GM23248 (cell line): ENCODE measurements around the gene CHST10. TPM values are rescaled to one million over a fixed set of nuclear protein-coding genes. Genes with fewer than 3 reads are reported as not detected.

ENCODE experiments used
- DNase-seq: peaks from one replicate; pipeline ENCODE4 v3.0.0-alpha.2; 2015
- H2AFZ ChIP-seq: fragments of 200-600 bp; sonication (generic); 2 replicates; pipeline ENCODE4 v1.6.1; 2016; ENCODE audit warnings: antibody characterized with exemption
- H3F3A ChIP-seq: fragments of 200-600 bp; sonication (generic); 2 replicates; pipeline ENCODE4 v1.6.1; 2016; ENCODE audit warnings: mild to moderate bottlenecking, antibody characterized with exemption, mixed run types; ENCODE audit not compliant: insufficient read depth
- H3K27ac ChIP-seq: fragments of 200-600 bp; sonication (generic); 2 replicates; pipeline ENCODE4 v1.5.1; 2016; ENCODE audit warnings: mild to moderate bottlenecking
- H3K27me3 ChIP-seq: fragments of 200-600 bp; sonication (generic); replicated peaks from 2 replicates; pipeline ENCODE4 v1.6.1; 2016; ENCODE audit warnings: mild to moderate bottlenecking; ENCODE audit not compliant: insufficient read depth
- H3K36me3 ChIP-seq: fragments of 200-600 bp; sonication (generic); 2 replicates; pipeline ENCODE4 v1.6.1; 2016; ENCODE audit warnings: low read depth, mild to moderate bottlenecking
- H3K4me1 ChIP-seq: fragments of 200-600 bp; sonication (generic); 2 replicates; pipeline ENCODE4 v1.6.1; 2016; ENCODE audit warnings: mild to moderate bottlenecking; ENCODE audit not compliant: insufficient read depth
- H3K4me2 ChIP-seq: fragments of 200-600 bp; sonication (generic); one replicate; pipeline ENCODE4 v1.6.1; 2016; ENCODE audit warnings: mild to moderate bottlenecking; ENCODE audit not compliant: unreplicated experiment
- H3K4me3 ChIP-seq: fragments of 200-600 bp; sonication (generic); 2 replicates; pipeline ENCODE4 v1.5.1; 2016; ENCODE audit warnings: mild to moderate bottlenecking
- H3K79me2 ChIP-seq: fragments of 200-600 bp; sonication (generic); 2 replicates; pipeline ENCODE4 v1.6.1; 2016; ENCODE audit warnings: mild to moderate bottlenecking; ENCODE audit not compliant: insufficient read depth
- H3K9ac ChIP-seq: fragments of 200-600 bp; sonication (generic); 2 replicates; pipeline ENCODE4 v1.6.1; 2016; ENCODE audit warnings: mild to moderate bottlenecking
- H3K9me2 ChIP-seq: fragments of 200-600 bp; sonication (generic); 2 replicates; pipeline ENCODE4 v1.6.1; 2016; ENCODE audit warnings: mixed run types, mild to moderate bottlenecking, moderate library complexity; ENCODE audit not compliant: insufficient read depth
- H3K9me3 ChIP-seq: fragments of 200-600 bp; sonication (generic); one replicate; pipeline ENCODE4 v1.6.1; 2017; ENCODE audit warnings: low read depth
- H4K20me1 ChIP-seq: fragments of 200-600 bp; sonication (generic); 2 replicates; pipeline ENCODE4 v1.6.0; 2016; ENCODE audit not compliant: insufficient read depth
- EZH2 ChIP-seq: fragments of 200-600 bp; sonication (generic); IDR thresholded peaks from 2 replicates; pipeline ENCODE4 v1.6.1; 2018; ENCODE audit warnings: antibody characterized with exemption, mild to moderate bottlenecking; ENCODE audit not compliant: insufficient read depth, poor library complexity, severe bottlenecking
- EZH2phosphoT487 ChIP-seq: fragments of 200-600 bp; sonication (generic); IDR thresholded peaks from 2 replicates; pipeline ENCODE4 v1.6.1; 2018; ENCODE audit warnings: antibody characterized with exemption, moderate library complexity, mild to moderate bottlenecking, low read depth; ENCODE audit not compliant: insufficient read depth
- WGBS, 2 experiments: methylation state at CpG; one replicate each; pipeline ENCODE4 v1.1.6; 2015 to 2017; ENCODE audit warnings: low lambda C conversion rate in 2 of 2, low coverage in 1 of 2; ENCODE audit errors: missing lambda C conversion rate in 2 of 2; 5-methylcytosine and 5-hydroxymethylcytosine counted together
- in situ Hi-C: fragments of 300-500 bp; cut with MboI; formaldehyde crosslinking; loops from 2 replicates; pipeline ENCODE4 v1.15.0; 2020
- polyA plus RNA-seq: library from polyadenylated mRNA; unstranded; fragments of >200 nt; fragmentation: Nextera tagmentation; extraction: Ambion mirVana; gene quantifications from 2 replicates; pipeline ENCODE4 v1.2.1, GENCODE V29; 2016
- total RNA-seq: library from RNA; depleted of rRNA; stranded (reverse); fragments of >200 nt; shearing (Covaris generic); gene quantifications from 2 replicates; pipeline ENCODE4 v1.2.3, GENCODE V29; 2014

CHST10 gene
- total and polyA plus RNA-seq, 2 experiments from 2014 or later: 4.7 to 6.2 TPM

GRCh38 chr2:100406120-100406508, 11.4 kb downstream of the CHST10 start:
- 88 to 91% methylated on average over 5 of the region's 5 CpGs for WGBS, 2 experiments
- H3K4me3 ChIP-seq: no peak overlapping the region
- H3K4me2 ChIP-seq: no peak overlapping the region
- H3K9ac ChIP-seq: no peak overlapping the region
- TF ChIP-seq EZH2phosphoT487: no peak
- TF ChIP-seq EZH2: no peak
- H3K27me3 ChIP-seq: no peaks in the 10 kb centered on the region
- no peaks in the 10 kb centered on the region for H3K79me2 ChIP-seq
- no peak overlapping the region for H3K27ac ChIP-seq
- in situ Hi-C loops: no loop called here
- H3K9me2 ChIP-seq: no peaks in the 10 kb centered on the region
- no peaks in the 10 kb centered on the region for H3F3A ChIP-seq
- no peak for DNase-seq
- H3K4me1 ChIP-seq: no peaks in the 10 kb centered on the region
- H4K20me1 ChIP-seq: no peaks in the 10 kb centered on the region
- H2AFZ ChIP-seq: no peak overlapping the region
- H3K36me3 ChIP-seq: no peaks in the 10 kb centered on the region
- H3K9me3 ChIP-seq: no peaks in the 10 kb centered on the region

GRCh38 chr2:100405403-100406119, 11.9 kb downstream of the CHST10 start:
- Histone ChIP-seq H3K4me2 (no peak overlapping the region), H3K9me3 (no peaks in the 10 kb centered on the region), H3K4me3 (no peak overlapping the region), H3F3A (no peaks in the 10 kb centered on the region), H3K27me3 (no peaks in the 10 kb centered on the region), H4K20me1 (no peaks in the 10 kb centered on the region), H3K27ac (no peak overlapping the region), H3K79me2 (no peaks in the 10 kb centered on the region), H2AFZ (no peak overlapping the region), H3K4me1 (no peaks in the 10 kb centered on the region), H3K36me3 (no peaks in the 10 kb centered on the region), H3K9ac (no peak overlapping the region), H3K9me2 (no peaks in the 10 kb centered on the region)
- TF ChIP-seq EZH2 (no peak), EZH2phosphoT487 (no peak)
- no peak for DNase-seq
- in situ Hi-C loops: no loop called here
- WGBS, 2 experiments: 95 to 97% methylated on average over 13 of the region's 13 CpGs

- no peak for DNase-seq
- H3K4me1 ChIP-seq: no peaks in the 10 kb centered on the region
- WGBS, 2 experiments: 99% methylated on average over 7 of the region's 7 CpGs
- no peak overlapping the region for H3K9ac ChIP-seq
- H3K4me2 ChIP-seq: no peak overlapping the region
- TF ChIP-seq EZH2phosphoT487 (no peak), EZH2 (no peak)
- no peak overlapping the region for H3K27ac ChIP-seq
- no peaks in the 10 kb centered on the region for H3K9me2 ChIP-seq
- H3K36me3 ChIP-seq: no peaks in the 10 kb centered on the region
- no peaks in the 10 kb centered on the region for H3K79me2 ChIP-seq
- no peak overlapping the region for H2AFZ ChIP-seq
- no peak overlapping the region for H3K4me3 ChIP-seq
- H3K9me3 ChIP-seq: no peaks in the 10 kb centered on the region
- H4K20me1 ChIP-seq: no peaks in the 10 kb centered on the region
- in situ Hi-C loops: no loop called here
- H3K27me3 ChIP-seq: no peaks in the 10 kb centered on the region
- no peaks in the 10 kb centered on the region for H3F3A ChIP-seq
These were observed 13.1 kb downstream of the CHST10 start for GRCh38 chr2:100404411-100404810.

- no peaks in the 10 kb centered on the region for H3K36me3 ChIP-seq
- no peak overlapping the region for H2AFZ ChIP-seq
- no peaks in the 10 kb centered on the region for H3K4me1 ChIP-seq
- H3K9ac ChIP-seq: no peak overlapping the region
- no peaks in the 10 kb centered on the region for H4K20me1 ChIP-seq
- H3K79me2 ChIP-seq: no peaks in the 10 kb centered on the region
- no peak overlapping the region for H3K4me3 ChIP-seq
- no peak for TF ChIP-seq EZH2phosphoT487
- TF ChIP-seq EZH2: no peak
- no peaks in the 10 kb centered on the region for H3K27me3 ChIP-seq
- H3K9me3 ChIP-seq: no peaks in the 10 kb centered on the region
- no peaks in the 10 kb centered on the region for H3F3A ChIP-seq
- DNase-seq: no peak
- 82 to 89% methylated on average over 9 to 10 of the region's 10 CpGs for WGBS, 2 experiments
- no peak overlapping the region for H3K27ac ChIP-seq
- no peaks in the 10 kb centered on the region for H3K9me2 ChIP-seq
- in situ Hi-C loops: no loop called here
- no peak overlapping the region for H3K4me2 ChIP-seq
These were observed 13.7 kb downstream of the CHST10 start for GRCh38 chr2:100403722-100404121.
